ENCODE measurements around the gene CHD9.

- TF ChIP-seq YY1 (IDR thresholded peaks at IDR 0.05; ENCODE audit: insufficient read depth, insufficient read length) = no peak
- no peak for TF ChIP-seq ZNF274 (IDR thresholded peaks at IDR 0.05; ENCODE audit: low read depth, low read length)
Measured at GRCh38 chr16:53261276-53261675, 206.5 kb downstream of the CHD9 start.

Measured in NT2/D1 (cell line).